NCI-H2029 (cell line): ENCODE measurements around the gene SKOR2.

Experiments used
- DNase-seq: peaks from one replicate; lab custom pipeline; 2025; lab: John Stamatoyannopoulos, UW

Gene SKOR2, protein sequence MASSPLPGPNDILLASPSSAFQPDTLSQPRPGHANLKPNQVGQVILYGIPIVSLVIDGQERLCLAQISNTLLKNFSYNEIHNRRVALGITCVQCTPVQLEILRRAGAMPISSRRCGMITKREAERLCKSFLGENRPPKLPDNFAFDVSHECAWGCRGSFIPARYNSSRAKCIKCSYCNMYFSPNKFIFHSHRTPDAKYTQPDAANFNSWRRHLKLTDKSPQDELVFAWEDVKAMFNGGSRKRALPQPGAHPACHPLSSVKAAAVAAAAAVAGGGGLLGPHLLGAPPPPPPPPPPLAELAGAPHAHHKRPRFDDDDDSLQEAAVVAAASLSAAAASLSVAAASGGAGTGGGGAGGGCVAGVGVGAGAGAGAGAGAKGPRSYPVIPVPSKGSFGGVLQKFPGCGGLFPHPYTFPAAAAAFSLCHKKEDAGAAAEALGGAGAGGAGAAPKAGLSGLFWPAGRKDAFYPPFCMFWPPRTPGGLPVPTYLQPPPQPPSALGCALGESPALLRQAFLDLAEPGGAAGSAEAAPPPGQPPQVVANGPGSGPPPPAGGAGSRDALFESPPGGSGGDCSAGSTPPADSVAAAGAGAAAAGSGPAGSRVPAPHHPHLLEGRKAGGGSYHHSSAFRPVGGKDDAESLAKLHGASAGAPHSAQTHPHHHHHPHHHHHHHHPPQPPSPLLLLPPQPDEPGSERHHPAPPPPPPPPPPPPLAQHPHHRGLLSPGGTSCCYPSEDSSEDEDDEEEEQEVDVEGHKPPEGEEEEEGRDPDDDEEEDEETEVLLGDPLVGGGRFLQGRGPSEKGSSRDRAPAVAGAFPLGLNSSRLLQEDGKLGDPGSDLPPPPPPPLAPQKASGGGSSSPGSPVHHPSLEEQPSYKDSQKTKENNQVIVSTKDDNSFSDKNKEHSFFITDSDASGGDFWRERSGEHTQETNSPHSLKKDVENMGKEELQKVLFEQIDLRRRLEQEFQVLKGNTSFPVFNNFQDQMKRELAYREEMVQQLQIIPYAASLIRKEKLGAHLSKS

DNA sequence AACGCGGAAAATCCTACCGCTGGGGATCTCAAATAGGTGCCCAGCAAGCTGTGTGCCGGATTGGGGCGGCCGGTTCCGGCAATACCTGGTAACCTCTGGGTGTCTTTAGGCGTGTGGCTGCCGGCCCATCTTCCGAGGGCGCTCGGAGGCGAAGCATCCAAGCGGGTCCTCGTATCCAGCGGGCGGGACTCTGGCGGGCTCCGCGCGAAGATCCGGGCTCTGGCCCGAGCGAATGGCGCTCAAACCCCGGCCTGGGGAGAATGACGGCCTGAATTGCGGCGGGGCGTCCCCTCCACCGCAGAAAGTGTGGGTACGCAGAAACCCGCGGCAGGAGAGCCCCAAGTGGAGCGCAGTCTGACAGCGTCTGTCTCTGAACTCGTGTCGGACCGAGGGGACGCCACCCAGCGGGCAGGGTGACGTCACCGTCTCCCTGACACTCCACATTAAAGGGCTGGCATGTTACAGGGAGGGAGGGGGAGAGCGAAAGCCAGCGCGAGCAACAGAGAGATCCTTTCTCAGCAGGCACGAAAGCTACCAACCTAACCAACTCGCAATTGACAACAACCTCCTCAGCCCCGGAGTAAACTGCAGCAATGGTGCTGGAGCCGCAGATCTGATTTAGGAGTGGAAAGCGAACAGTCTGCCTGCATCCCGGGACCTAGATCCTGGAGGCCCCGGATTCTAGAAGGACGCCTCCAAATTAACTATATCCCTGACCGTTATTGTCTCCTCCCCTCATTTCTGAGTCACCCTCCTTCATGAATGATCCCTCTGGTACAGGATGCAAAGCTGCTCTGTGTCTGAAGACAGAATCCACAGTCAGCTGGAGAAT lies at the start of gene SKOR2:
SKOR2 (minus strand) TSS at position 372 of the 832 bp plus-strand sequence. CDS start 2,477 bp downstream, outside the sequence.
- DNase-seq, result no peak

DNA sequence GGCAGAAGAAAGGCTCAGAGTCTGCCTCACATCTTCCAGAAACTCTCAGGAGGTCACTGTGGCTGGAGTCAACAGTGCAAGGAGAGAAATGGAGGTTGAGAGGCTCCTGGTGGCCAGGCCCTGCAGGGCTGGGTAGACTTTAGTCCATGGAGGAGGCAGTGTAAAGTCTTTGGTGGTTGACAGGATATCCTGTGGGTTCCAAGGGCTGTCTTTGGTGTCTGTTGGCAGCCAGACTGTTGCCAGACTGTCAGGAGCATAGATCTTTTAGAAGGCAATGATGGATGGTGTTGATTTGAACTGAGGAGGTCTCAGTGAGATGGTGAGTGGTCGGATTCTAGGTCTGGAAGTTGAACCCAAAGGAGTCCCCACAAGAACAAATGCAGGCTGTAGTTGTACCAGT lies 45.0 kb upstream of the SKOR2 start:
- no peak for DNase-seq

DNA sequence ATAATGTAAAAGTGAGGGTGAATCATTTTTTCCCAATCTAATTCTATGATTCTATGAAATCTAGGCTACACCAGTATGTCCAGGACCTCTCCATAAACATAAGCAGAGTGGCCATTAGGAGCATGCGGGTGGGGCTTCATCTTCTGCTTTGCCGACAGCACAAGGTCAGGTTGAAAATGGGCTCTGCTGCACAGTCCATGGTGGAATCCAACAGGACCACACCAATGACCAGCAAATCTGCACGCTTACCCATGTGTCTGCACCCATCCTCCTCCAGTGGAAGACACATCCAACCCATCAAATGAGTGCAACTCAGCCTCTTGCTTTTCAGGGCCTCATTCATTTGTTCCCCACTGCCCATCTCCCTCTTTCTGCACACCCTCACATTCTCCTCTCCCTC lies 43.3 kb upstream of the SKOR2 start:
- no peak for DNase-seq

DNA sequence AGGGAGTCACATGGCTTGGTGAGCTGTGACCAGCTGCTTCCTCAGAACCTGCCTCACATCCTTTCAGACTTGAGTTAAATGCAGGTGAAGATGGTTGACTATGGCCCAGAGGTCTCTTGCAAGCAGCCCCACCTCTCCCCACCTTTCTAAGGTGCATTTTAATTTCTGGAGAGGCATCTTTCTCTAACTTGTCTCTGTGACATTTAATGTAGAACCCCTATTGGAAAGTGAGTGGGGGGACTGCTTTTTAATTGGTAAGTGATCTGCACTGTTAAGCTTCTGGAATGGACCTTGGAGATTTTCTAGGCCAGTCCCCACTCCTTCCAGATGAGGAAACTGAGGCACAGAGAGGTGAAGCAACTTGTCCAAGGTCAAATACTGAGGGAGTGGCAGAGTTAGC lies 37.3 kb upstream of the SKOR2 start:
- no peak for DNase-seq

DNA sequence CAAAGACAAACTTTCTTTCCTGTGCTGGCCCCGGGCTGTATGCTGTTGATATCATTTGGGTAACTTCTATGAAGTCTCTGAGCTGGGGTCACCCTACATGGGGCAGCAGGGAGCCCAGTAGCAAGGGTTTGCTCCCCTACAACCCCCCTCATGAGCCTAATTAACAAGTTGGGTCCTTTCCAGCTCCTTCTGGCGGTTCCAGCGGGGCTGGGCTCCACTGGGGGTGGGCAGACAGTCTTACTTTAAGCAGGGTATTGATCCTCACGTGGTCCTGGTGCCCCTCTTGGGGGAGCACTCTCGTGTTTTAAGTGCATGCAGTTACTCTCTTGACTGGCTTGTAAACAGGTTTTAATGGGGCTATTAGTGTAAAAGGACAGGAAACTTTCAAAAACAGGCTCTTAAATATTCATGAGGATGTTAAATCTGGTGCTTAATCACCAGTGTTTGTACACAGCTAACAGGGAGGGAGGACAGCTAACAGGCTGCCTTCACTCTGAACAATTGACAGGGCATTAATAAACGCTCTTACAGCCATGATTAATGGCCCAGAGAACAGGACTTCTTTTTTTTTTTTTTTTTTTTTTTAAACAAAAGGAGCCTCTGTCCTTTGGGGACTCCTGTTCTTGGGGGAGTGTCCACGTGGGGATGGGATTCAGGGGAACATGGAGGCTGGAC lies 36.6 kb upstream of the SKOR2 start:
- DNase-seq, result no peak

DNA sequence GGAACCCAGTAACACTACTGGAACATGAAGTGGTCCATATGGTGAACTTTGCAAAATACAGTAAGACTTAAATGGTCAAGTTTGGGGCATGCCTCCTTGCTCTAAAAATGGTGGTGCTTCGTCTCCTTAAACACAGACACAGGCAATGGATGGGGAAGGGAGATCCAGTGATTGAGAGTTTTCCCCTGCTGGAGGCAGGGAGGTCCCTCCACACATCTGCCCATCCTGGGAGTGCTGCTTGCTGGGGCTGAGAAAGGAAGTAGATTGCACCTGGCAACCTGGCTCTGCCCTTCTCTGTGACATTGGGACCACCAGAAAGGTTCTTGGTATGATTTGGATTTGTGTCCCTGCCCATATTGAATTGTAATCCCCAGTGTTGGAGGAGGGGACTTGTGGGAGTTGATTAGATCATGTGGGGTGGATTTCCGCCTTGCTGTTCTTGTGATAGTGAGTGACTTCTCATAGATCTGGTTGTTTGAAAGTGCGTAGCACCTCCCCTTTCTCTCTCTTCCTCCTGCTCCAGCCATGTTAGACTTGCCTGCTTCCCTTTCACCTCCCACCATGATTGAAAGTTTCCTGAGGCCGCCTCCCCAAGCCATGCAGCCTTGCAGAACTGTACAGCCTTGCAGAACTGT lies 35.4 kb upstream of the SKOR2 start:
- DNase-seq, result no peak

DNA sequence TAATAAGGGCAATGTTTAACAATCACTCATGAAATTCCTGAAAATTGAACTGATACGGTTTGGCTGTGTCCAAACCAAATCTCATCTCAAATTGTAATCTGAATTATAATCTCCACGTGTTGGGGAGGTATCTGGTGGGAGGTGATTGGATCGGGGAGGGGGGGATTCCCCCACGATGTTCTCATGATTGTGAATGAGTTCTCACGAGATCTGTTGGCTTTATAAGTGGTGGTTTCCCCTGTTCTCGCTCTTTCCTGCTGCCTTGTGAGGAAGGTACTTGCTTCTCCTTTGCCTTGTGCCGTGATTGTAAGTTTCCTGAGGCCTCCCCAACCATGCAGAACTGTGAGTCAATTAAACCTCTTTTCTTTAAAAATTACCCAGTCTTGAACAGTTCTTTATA lies 34.0 kb upstream of the SKOR2 start:
- DNase-seq, result no peak

DNA sequence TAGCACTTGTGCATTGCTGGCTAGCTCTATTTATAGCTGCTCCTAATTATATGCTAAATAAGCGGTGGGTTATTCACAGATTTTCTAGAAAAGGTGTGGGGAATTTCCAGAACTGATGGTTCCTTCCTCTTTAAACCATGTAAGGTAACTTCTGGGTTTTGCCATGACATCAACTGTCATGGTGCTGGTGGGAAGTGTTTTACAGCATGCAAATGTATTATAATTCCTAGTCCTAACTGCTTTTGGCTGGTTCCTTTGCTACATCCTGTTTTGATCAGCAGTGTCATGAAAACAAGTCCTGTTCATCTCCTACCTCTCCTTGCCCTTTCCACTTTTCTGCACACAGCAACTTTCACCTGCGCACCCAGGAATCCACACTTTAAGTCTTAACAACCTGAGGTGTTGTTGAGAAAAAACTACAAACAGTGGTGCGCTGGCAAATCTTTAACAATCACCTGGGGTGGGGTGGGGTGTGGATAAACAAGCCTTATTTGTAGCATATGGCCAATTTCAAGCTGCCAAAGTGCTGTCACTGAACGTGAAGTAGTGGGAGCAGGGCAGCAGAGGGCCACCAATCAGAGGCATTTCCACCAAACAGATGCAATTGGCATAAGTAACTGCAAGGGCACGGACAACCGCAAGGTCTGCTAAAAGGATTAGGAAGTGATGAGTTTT lies 33.4 kb upstream of the SKOR2 start:
- DNase-seq, result no peak

DNA sequence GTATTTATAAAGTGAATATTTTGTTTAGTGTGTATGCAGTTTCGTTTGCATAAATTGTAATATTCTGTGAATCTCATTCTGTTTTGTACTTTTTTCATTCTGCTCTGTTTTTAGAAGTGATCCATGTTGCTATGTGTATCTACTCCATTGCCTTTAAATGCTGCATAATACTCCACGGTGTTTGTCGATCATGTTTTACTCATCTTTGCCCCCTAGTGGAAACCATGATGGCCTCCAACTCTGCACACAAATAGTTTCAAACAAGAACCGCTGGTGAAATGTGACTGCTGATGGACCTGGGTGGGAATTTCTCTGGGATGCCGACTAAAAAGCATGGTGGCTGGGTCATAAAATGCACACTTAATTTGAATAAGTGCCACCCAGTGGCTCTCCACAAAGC lies 32.0 kb upstream of the SKOR2 start:
- DNase-seq, result no peak

DNA sequence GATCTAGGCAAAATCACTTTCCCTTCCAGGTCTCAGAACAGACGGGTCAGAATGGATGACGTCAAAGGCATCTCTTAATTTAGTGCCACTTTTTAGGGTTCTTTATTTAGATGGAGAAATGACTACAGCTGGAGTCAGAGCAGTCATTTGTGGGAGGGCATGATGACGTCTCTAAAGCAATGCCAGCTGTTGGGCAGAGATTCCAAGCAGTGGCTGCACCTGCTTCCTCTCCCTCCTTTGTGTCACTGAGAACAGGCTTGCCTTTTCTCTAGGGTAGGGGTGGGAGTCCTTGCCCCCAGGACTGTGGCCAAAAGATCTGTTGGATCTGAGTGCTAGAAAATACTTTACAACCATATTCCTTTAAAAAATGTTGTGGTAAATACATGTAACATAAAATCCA lies 28.7 kb upstream of the SKOR2 start:
- no peak for DNase-seq

DNA sequence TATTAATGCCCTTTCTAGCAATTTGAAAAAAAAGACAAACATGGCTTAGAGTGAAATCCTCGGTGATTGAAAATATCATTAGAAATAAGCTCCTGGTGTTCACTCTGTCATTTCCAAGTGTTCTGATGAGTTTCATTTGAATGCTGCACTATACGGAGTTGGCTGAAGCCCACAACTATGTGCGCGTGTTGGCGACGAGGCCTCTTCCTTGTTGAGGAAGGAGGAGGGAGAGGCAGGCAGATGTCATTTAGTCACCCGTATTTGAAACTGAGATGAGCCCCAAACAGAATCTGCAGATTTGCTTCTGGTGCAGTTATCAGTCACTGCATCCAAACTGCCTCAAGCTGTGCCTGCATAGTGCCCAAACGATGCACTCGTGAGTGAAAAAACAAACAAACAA lies 23.5 kb upstream of the SKOR2 start:
- no peak for DNase-seq

DNA sequence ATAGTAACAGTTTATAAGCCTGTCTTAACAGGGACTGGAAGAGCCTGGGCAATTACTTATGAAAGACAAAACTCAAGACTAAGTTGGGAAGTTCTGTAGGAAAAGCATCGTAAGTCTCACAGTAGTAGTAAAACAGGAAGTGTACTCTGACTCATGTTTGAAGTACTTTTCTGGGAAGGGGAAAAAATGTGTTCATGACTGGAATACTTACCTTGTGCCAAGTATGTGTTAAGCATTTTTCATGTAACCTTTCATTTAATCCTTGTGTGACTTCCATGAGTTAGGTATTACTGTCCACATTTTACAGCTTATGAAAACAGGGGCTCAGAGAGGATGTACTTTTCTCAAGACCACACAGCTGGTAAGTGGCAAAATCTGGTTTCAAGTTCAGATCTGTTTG lies 13.7 kb upstream of the SKOR2 start:
- DNase-seq, result no peak

DNA sequence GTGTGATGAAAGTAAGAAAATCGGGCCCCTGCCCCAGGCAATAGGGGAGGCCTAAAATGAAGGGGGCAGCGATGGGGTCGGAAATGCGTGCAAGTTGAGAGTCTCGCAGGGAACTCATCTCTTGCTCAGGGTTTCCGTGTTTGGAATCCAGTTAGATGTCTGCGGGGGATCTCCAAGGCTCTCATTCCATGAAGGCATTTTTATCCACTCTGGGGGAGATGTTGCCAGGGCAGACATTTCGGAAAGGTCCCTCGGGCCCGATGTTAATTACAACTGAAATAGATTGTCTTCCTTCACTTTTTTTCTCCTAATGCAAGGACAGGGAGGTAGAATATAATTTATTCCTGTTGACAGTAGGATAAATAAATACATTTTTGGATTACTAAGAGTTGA lies 12.8 kb upstream of the SKOR2 start:
- DNase-seq, result no peak

DNA sequence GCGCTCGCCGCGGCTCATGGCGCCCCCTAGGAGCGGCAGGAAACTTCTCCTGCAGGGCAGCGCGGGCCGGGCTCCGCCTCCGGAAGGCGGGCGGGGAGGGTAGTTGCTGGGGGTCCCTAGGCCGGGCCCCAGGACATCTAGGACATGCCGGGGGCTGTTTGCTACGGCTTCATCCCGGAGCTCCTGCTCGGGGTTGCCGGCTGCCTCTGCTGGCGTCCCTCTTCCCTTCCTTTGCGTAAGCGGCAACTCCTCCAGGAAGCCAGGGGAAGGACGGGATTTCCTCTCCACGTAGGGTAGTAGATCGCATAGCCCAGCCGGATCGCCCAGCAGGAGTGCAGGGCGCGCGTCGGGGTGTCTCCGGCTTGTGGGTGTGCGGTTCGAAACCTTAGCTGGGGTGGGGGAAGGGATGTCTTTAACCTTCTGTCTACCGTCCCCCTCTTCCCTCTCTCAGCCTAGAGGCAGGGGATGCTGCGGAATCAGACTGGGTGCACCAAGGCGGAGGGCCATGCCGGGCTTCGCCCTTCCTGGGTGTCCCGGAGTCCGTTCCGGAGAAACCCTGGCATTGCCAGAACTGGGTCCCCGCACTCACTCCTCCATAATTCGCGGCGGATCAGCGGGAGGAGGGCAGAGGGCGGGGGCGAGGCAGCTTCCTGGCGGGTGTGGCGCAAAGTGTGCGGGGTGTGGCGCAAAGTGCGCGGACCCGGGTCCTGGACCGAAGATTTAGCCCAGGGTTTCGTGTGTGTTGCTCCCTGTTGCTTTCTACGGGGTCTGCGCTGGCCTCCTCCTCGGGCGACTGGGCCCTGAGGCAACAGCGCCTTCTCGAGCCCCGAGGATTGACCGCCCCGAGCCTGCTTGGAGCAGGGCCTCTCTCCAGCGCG lies 12.2 kb upstream of the SKOR2 start:
- no peak for DNase-seq

DNA sequence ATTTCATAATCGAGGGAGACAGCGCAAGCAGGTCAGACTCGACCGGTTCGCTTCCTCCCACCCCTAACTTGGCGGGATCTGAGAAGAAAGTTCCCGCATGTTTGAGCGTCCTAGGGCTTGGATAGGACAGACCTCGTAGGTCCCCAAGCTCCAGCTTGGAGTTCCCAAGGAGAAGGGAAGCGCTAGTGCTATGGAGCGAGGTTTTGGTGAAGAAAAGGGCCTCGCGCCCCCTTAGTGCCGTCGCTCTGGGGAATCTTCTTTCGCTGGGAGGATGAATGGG lies 11.6 kb upstream of the SKOR2 start:
- DNase-seq, result no peak

DNA sequence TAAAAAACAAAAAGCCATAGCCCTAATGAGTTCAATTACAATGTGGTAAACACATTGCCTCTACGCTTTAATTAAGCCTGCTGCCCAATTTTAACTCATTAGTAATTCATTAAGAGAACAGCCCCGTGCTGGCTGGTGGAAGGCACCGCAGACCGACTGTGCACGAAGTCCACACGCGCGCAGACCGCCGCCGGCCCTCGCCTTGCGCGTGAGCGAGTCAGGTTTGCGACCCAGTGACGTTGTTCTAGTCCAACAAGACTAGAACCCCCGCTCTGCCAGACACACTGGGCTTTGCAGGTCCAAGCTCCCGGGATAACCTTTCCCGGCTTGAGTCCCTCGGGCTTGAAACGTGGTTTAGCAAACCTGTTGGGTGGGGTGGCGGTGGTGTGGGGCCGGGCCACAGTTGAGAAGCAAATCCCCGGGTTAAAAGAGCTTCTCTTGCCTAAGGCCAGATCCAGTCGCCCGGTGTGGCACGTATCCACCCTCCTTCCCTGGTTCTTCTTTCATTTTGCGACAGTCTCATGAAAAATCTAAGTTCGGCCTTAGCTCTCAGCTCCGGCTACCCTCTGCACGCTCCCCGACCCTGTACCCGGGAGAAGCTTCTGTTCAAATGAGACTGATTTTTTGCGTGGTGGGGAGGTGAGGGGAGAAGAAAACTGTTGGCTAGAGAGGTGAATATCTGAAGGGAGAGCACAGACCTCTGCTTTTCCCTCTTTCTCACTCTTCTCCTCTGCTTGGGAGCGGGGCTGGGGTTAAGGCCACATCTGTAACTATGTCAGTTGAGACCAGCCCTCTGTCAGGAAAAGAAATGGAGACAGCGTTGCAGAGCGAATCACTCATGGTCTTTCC lies 11.1 kb upstream of the SKOR2 start:
- no peak for DNase-seq

DNA sequence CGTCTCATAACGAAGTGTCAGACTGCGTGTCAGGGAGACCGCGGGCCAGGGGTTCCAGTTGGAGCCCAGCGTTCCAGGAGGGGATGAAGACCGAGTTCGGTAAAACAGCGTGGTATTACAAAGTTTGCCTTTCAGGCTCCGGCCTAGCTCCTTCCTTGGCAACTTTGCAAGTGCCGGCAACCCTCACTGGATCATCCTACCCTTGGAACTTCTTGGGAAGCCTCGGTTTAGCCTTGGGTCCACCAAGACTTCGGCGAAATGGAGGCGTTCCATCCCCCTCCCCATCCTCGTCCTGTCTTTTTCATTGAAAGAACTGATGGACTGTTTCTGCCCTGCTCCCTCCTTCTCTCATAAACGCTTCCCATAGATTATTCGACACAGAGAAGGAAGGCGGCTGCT lies 10.4 kb upstream of the SKOR2 start:
- DNase-seq, result no peak

DNA sequence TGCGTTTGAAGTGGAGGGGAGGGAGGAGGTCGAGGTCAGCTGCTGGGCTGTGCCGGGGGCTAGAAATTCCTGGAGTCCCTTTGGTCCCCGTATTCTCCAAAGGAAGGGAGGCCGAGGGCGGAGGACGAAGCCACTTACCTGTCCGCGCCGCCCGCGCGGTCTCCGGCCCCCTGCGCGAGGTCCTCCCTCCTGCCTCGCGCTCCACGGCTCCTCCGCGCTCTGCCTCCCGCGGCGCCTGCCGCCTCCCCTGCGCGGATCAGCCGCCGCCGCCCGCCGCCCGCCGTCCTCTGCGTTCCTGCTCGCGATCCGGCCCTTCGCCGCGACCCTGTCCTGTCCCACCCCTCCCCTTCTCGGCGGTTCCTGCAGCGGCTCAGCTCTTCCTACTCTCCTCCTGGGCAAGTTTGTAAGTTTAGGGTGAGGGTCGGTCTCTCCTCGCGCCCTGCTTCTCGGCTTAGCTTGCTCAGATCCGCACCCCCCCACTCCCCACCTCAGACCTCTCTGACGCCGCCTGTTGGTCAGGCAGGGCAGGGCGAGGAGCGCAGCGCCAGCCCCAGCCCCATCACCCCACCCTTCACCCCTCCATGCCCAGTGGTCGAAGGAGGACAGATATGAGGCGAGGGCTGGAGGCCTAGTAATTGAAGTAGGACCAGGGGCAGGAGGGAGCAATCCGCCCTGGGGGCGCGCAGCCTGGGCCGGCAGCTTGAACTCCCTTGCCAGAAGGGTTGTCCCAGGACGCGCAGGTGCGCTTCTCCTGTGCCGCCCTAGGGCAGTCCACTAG lies 9.7 kb upstream of the SKOR2 start:
- DNase-seq, result no peak
